Astrocyte of the spinal cord (primary cell): Measurements from ENCODE around the gene RNF20.

ENCODE experiments used
- DNase-seq: peaks from one replicate; pipeline ENCODE4 v3.0.0; 2011; ENCODE audit warnings: low read depth, low spot score
- H3K4me3 ChIP-seq: 2 replicates; pipeline ENCODE4 v1.5.1; 2011; ENCODE audit warnings: low read depth, mild to moderate bottlenecking, low read length, moderate library complexity
- CTCF ChIP-seq: IDR thresholded peaks from 2 replicates; pipeline ENCODE4 v1.5.1; 2012; ENCODE audit warnings: low read depth, mild to moderate bottlenecking, low read length, inconsistent platforms
- in situ Hi-C: cut with HindIII; loops from 2 replicates; pipeline ENCODE4 v1.10.0; 2017; ENCODE audit warnings: low sequenced_read_pairs

The RNF20 gene

DNA sequence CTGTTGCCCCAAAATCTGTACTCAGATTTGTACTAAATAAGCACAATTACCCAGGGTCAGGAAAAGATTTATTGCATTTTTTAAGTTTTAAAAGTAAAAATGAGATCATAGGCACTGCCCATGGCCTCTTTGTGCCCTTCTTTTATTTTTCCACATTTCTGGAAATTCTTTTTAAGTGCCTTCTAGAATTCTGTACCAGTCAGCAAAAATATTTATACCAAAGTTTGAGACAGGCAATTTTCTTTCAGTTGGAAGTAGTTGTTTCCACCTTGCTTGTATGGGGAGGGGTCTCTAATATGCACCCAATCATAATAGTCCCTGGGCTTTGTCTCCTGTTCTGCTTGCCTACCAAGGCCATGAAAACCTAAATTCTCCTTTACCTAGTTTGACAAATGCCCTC lies 5.6 kb upstream of the RNF20 start:
- no peak for DNase-seq
- in situ Hi-C loops, result no loop called here
- no peak overlapping the region for H3K4me3 ChIP-seq
- no peak for TF ChIP-seq CTCF

DNA sequence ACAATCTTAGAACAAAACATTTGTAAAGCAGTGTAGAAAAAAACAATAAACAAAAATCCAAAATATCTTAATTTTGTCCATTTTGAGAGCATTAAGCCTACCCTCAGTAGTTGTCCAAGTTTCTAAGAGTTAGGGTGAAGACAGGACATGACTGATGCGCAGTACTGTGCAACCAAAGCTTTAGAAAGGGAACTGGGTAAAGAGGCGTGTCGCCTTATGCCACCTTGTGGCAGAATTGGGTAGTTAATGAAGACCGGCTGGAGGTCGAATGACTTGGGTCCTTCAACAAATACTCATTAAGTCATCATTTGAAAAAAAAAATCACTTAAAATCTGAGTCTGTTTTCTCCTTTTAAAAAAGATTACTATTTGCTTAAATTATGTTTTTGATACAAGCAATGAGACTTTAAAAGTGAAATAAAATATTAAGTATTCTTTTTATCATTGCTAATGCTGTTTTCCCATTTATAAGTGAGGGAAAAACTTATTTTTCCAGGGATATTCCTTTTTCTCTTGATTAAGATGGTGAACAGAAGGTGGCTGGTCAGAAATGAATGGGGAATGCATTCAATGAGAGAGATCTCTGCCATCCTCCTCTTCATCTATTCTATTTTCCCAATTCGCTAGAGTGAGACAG lies 3.5 kb upstream of the RNF20 start:
- TF ChIP-seq CTCF, result peak; percentile 83
- peak; percentile 79 for DNase-seq
- no peak overlapping the region for H3K4me3 ChIP-seq
- in situ Hi-C loops, result loop anchor here (10.0 kb wide), 1 partner anchor 75 kb away; no protein-coding TSS in a partner anchor

DNA sequence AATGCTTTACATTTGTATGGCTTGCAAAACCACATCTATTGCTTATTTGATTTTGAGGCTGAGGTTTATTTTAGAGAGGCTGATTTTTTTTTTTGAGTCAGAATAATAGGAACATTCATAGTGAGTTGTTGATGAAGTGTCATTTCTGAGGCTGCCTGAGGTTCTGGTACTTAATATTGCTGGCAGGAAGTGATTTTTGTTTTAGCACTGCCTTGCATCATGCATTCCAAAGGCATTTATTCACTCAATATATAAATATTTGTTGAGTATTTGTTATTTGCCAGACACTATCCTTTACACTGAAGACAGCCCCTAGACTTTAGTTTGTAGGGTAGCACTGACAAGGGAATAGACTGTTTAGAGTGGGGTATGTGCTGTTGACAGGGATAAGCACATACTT lies 2.7 kb downstream of the RNF20 start:
- no peak for DNase-seq
- H3K4me3 ChIP-seq, result no peak overlapping the region
- in situ Hi-C loops, result loop anchor here (10.0 kb wide), 1 partner anchor 82 kb away; no protein-coding TSS in a partner anchor
- no peak for TF ChIP-seq CTCF

GRCh38 chr9:101536938-101537337 lies 3.3 kb downstream of the RNF20 start:
- in situ Hi-C loops, result loop anchor here (10.0 kb wide), 1 partner anchor 82 kb away; no protein-coding TSS in a partner anchor
- H3K4me3 ChIP-seq, result no peak overlapping the region
- DNase-seq, result peak; percentile 43
- no peak for TF ChIP-seq CTCF

- H3K4me3 ChIP-seq, result no peak overlapping the region
- no peak for TF ChIP-seq CTCF
- DNase-seq, result no peak
- in situ Hi-C loops, result no loop called here
Measured at GRCh38 chr9:101540069-101540468, 6.4 kb downstream of the RNF20 start.

DNA sequence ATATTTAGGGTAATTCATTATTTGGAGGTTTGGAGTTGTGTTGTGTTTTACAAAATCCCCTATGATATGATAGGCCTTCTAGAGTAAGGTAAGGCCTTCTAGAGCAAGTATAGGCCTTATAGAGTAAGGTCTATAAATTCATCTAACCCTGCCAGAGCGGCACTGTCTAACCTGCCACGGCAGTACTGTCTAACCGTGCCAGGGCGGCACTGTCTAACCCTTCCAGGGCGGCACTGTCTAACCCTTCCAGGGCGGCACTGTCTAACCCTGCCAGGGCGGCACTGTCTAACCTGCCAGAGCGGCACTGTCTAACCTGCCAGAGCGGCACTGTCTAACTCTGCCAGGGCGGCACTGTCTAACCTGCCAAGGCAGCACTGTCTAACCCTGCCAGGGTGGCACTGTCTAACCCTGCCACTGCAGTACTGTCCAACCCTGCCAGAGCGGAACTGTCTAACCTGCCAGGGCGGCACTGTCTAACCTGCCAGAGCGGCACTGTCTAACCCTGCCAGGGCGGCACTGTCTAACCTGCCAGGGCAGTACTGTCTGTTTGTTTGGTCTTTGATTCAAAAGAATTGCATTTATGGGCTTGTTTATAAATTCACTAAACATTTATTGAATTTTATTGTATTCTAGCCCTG lies 9.6 kb downstream of the RNF20 start:
- in situ Hi-C loops, result no loop called here
- H3K4me3 ChIP-seq, result no peak overlapping the region
- no peak for DNase-seq
- no peak for TF ChIP-seq CTCF
